GM12892 (cell line): ENCODE data around the gene UXT.

Experiments used
- POLR2A ChIP-seq: IDR thresholded peaks from 2 replicates; pipeline ENCODE4 v1.6.1; 2011; ENCODE audit warnings: low read depth, low read length, control low read depth
- POLR2AphosphoS5 ChIP-seq: IDR thresholded peaks from 2 replicates; pipeline ENCODE4 v1.6.1; 2011; ENCODE audit warnings: low read depth, low read length, control low read depth

- TF ChIP-seq POLR2AphosphoS5 (no peak), POLR2A (no peak)
Measured at GRCh38 chrX:47638816-47639215, 20.2 kb downstream of the UXT start.
